Right renal pelvis (tissue), 4 donors: ENCODE data around the gene B4GALT6. TPM values are rescaled to one million over a fixed set of nuclear protein-coding genes. Genes with fewer than 3 reads are reported as not detected.
A peak's percentile ranks its signal among the peaks of the same experiment; 100 is the strongest.
"Not testable (repeated sequence)": the region's sequence is repeated elsewhere in the genome, so short reads cannot be mapped to it uniquely, and the experiment has no call there.

Experiments used
- DNase-seq, 4 donors: peaks; one replicate each; pipeline ENCODE4 v3.0.0-alpha.2; 2013; ENCODE audit warnings: low read depth in 4 of 4, low spot score in 3 of 4, missing footprints in 1 of 4
- polyA plus RNA-seq, 4 donors: library from polyadenylated mRNA; unstranded; fragments of 120-200 nt; gene quantifications; one replicate each; pipeline ENCODE4 v1.2.1, GENCODE V29; 2013; ENCODE audit not compliant: insufficient read length in 4 of 4

The B4GALT6 gene
- polyA plus RNA-seq = 10 to 100 TPM; 14.9 to 20.6 (median 16.6) TPM

- DNase-seq = peak in 2 of 4 donors; percentile 17 to 28
Observed at GRCh38 chr18:31684279-31685096, at the start of gene B4GALT6. B4GALT6 (minus strand) TSS chr18:31684581; CDS start chr18:31684426, 155 bp downstream.

GRCh38 chr18:31731628-31732027 lies 47.2 kb upstream of the B4GALT6 start:
- no peak for DNase-seq

GRCh38 chr18:31729196-31729595 lies 44.8 kb upstream of the B4GALT6 start:
- not testable (repeated sequence) for DNase-seq

GRCh38 chr18:31723990-31724711 lies 39.8 kb upstream of the B4GALT6 start:
- no peak for DNase-seq

- no peak for DNase-seq
Observed at GRCh38 chr18:31723639-31723989, 39.2 kb upstream of the B4GALT6 start.

- peak; percentile 56 to 65 (median 62) for DNase-seq
Observed at GRCh38 chr18:31722369-31722957, 38.1 kb upstream of the B4GALT6 start.

GRCh38 chr18:31721601-31722000 lies 37.2 kb upstream of the B4GALT6 start:
- DNase-seq = no peak

GRCh38 chr18:31720867-31721266 lies 36.5 kb upstream of the B4GALT6 start:
- DNase-seq = no peak

- DNase-seq = no peak
Observed at GRCh38 chr18:31719363-31720006, 35.1 kb upstream of the B4GALT6 start.

GRCh38 chr18:31718386-31718785 lies 34.0 kb upstream of the B4GALT6 start:
- no peak for DNase-seq

- no peak for DNase-seq
Observed at GRCh38 chr18:31716362-31716761, 32.0 kb upstream of the B4GALT6 start.

GRCh38 chr18:31711365-31712172 lies 27.2 kb upstream of the B4GALT6 start:
- DNase-seq = no peak

- no peak for DNase-seq
Observed at GRCh38 chr18:31710826-31711225, 26.4 kb upstream of the B4GALT6 start.

GRCh38 chr18:31707815-31708214 lies 23.4 kb upstream of the B4GALT6 start:
- no peak for DNase-seq

- DNase-seq = no peak
Observed at GRCh38 chr18:31702449-31702848, 18.1 kb upstream of the B4GALT6 start.

GRCh38 chr18:31701744-31702143 lies 17.4 kb upstream of the B4GALT6 start:
- no peak for DNase-seq

GRCh38 chr18:31700990-31701389 lies 16.6 kb upstream of the B4GALT6 start:
- no peak for DNase-seq

GRCh38 chr18:31697351-31698298 lies 13.2 kb upstream of the B4GALT6 start:
- no peak for DNase-seq

GRCh38 chr18:31695989-31696388 lies 11.6 kb upstream of the B4GALT6 start:
- no peak for DNase-seq
